HEK293T (cell line): Measurements from ENCODE around the gene MT1B.
"Not testable (repeated sequence)": the region's sequence is repeated elsewhere in the genome, so short reads cannot be mapped to it uniquely, and the experiment has no call there.

Experiments used
- CTCF ChIA-PET: fragments of 350-600 bp; formaldehyde crosslinking; extraction: SDS; loops from one replicate; lab custom pipeline; 2021; ENCODE audit warnings: antibody characterized with exemption, inconsistent platforms; lab: Yijun Ruan, JAX
- POLR2A ChIA-PET: fragments of 350-600 bp; formaldehyde crosslinking; extraction: SDS; loops from one replicate; lab custom pipeline; 2020; ENCODE audit warnings: antibody characterized with exemption, inconsistent platforms; lab: Yijun Ruan, JAX
- DNase-seq: peaks from one replicate; pipeline ENCODE4 v3.0.0; 2012; ENCODE audit warnings: mixed read lengths; ENCODE audit errors: extremely low spot score
- ARNT ChIP-seq: fragments of 450-650 bp; IDR thresholded peaks from 2 replicates; pipeline ENCODE4 v1.6.1; 2017; ENCODE audit warnings: mild to moderate bottlenecking
- BHLHE40 ChIP-seq: fragments of 450-650 bp; IDR thresholded peaks from 2 replicates; pipeline ENCODE4 v1.6.1; 2016; ENCODE audit warnings: mild to moderate bottlenecking, moderate library complexity, borderline replicate concordance
- CTBP1 ChIP-seq: fragments of 450-650 bp; IDR thresholded peaks from 2 replicates; pipeline ENCODE4 v1.6.1; 2016; ENCODE audit warnings: borderline replicate concordance
- ELF4 ChIP-seq: fragments of 450-650 bp; IDR thresholded peaks from 2 replicates; pipeline ENCODE4 v1.6.1; 2017; ENCODE audit warnings: antibody characterized with exemption
- FOXA1 ChIP-seq: fragments of 450-650 bp; IDR thresholded peaks from 2 replicates; pipeline ENCODE4 v1.6.1; 2016; ENCODE audit warnings: mild to moderate bottlenecking
- FOXK2 ChIP-seq: fragments of 450-650 bp; IDR thresholded peaks from 2 replicates; pipeline ENCODE4 v1.6.1; 2016; ENCODE audit warnings: mild to moderate bottlenecking
- FOXM1 ChIP-seq: fragments of 450-650 bp; IDR thresholded peaks from 2 replicates; pipeline ENCODE4 v1.6.1; 2017; ENCODE audit warnings: mild to moderate bottlenecking, borderline replicate concordance
- HDGF ChIP-seq: fragments of 450-650 bp; IDR thresholded peaks from 2 replicates; pipeline ENCODE4 v1.6.1; 2017; ENCODE audit warnings: antibody characterized with exemption, borderline replicate concordance
- L3MBTL2 ChIP-seq: fragments of 450-650 bp; conservative IDR thresholded peaks from 2 replicates; pipeline ENCODE4 v1.6.1; 2016; ENCODE audit warnings: mild to moderate bottlenecking
- LEF1 ChIP-seq: fragments of 450-650 bp; IDR thresholded peaks from 2 replicates; pipeline ENCODE4 v1.6.1; 2017; ENCODE audit warnings: mild to moderate bottlenecking, borderline replicate concordance
- NFRKB ChIP-seq: fragments of 450-650 bp; IDR thresholded peaks from 2 replicates; pipeline ENCODE4 v1.6.1; 2016; ENCODE audit warnings: mild to moderate bottlenecking, moderate library complexity
- PKNOX1 ChIP-seq: fragments of 450-650 bp; IDR thresholded peaks from 2 replicates; pipeline ENCODE4 v1.6.1; 2016
- SP1 ChIP-seq: fragments of 450-650 bp; IDR thresholded peaks from 2 replicates; pipeline ENCODE4 v1.6.1; 2017
- SUZ12 ChIP-seq: fragments of 450-650 bp; IDR thresholded peaks from 2 replicates; pipeline ENCODE4 v1.6.1; 2016; ENCODE audit warnings: mild to moderate bottlenecking
- TARDBP ChIP-seq: fragments of 450-650 bp; IDR thresholded peaks from 2 replicates; pipeline ENCODE4 v1.6.1; 2016
- ZNF384 ChIP-seq: fragments of 450-650 bp; IDR thresholded peaks from 2 replicates; pipeline ENCODE4 v1.6.1; 2016

Gene MT1B

GRCh38 chr16:56616608-56617211 lies 35.0 kb upstream of the MT1B start:
- no peak for TF ChIP-seq SUZ12
- no peak for TF ChIP-seq CTBP1
- no peak for TF ChIP-seq ARNT
- no peak for TF ChIP-seq FOXM1
- TF ChIP-seq NFRKB: no peak
- ChIA-PET CTCF (no interaction called here), POLR2A (no interaction called here)
- DNase-seq: no peak

- ChIA-PET POLR2A (interaction anchor here (2.2 kb wide), 1 partner anchor 9 kb away, joined by 8 read pairs; the partner anchor contains the start of gene MT2A), CTCF (no interaction called here)
- TF ChIP-seq TARDBP (no peak), HDGF (no peak), ARNT (no peak), CTBP1 (no peak), BHLHE40 (no peak), FOXA1 (no peak), LEF1 (no peak), SP1 (no peak), NFRKB (no peak), L3MBTL2 (no peak), FOXM1 (no peak), PKNOX1 (no peak), ELF4 (no peak), ZNF384 (no peak), FOXK2 (no peak), SUZ12 (no peak)
- no peak for DNase-seq
Measured at GRCh38 chr16:56617212-56618085, 34.2 kb upstream of the MT1B start.

GRCh38 chr16:56618138-56618537 lies 33.5 kb upstream of the MT1B start:
- no peak for DNase-seq
- TF ChIP-seq HDGF (no peak), SUZ12 (no peak), ARNT (no peak), PKNOX1 (no peak), BHLHE40 (no peak), ZNF384 (no peak), ELF4 (no peak), NFRKB (no peak), CTBP1 (no peak), FOXK2 (no peak), LEF1 (no peak), TARDBP (no peak), SP1 (no peak), FOXA1 (no peak), FOXM1 (no peak)
- ChIA-PET POLR2A (interaction anchor here (2.2 kb wide), 1 partner anchor 10 kb away, joined by 8 read pairs; the partner anchor contains the start of gene MT2A), CTCF (no interaction called here)

GRCh38 chr16:56620339-56620897 lies 31.3 kb upstream of the MT1B start:
- no peak for TF ChIP-seq PKNOX1
- no peak for TF ChIP-seq BHLHE40
- no peak for TF ChIP-seq SUZ12
- TF ChIP-seq L3MBTL2: no peak
- no peak for TF ChIP-seq TARDBP
- no peak for DNase-seq
- ChIA-PET POLR2A (no interaction called here), CTCF (no interaction called here)

- POLR2A ChIA-PET, DNase-seq, CTCF ChIA-PET: not testable (repeated sequence)
Measured at GRCh38 chr16:56621665-56622445, 29.8 kb upstream of the MT1B start.

GRCh38 chr16:56623184-56623583 lies 28.5 kb upstream of the MT1B start:
- ChIA-PET CTCF (interaction anchor here (1.4 kb wide), 1 partner anchor 23 kb away, joined by 5 read pairs; no protein-coding TSS in a partner anchor), POLR2A (interaction anchor here (1.4 kb wide), 1 partner anchor 15 kb away, joined by 6 read pairs; the partner anchor contains the start of gene MT2A)
- DNase-seq: not testable (repeated sequence)
